Spleen (tissue), 11 donors: ENCODE measurements around the gene RAB5B. TPM values are rescaled to one million over a fixed set of nuclear protein-coding genes. Genes with fewer than 3 reads are reported as not detected.

Experiments
- DNase-seq: peaks from one replicate; pipeline ENCODE4 v3.0.0-alpha.2; 2020
- H3K27ac ChIP-seq, 8 donors: fragments of 200-600 bp; sonication (generic) in 7 of 8; 1 replicate in 4 of 8; 2 replicates in 4 of 8; pipeline versions ENCODE4 v1.5.0 to v1.8.0; 2016 to 2021; ENCODE audit warnings: inconsistent platforms in 4 of 8, mild to moderate bottlenecking in 4 of 8, moderate library complexity in 1 of 8
- H3K27me3 ChIP-seq, 7 donors: fragments of 200-600 bp; sonication (generic) in 6 of 7; replicated peaks in 1 of 7; 1 replicate in 4 of 7; 2 replicates in 3 of 7; pipeline versions ENCODE4 v1.5.0 to v1.8.0; 2016 to 2021; ENCODE audit warnings: inconsistent platforms in 3 of 7, mild to moderate bottlenecking in 1 of 7
- H3K36me3 ChIP-seq, 6 donors: fragments of 200-600 bp; sonication (generic) in 5 of 6; 1 replicate in 4 of 6; 2 replicates in 2 of 6; pipeline versions ENCODE4 v1.5.0 to v1.8.0; 2016 to 2021; ENCODE audit warnings: inconsistent platforms in 2 of 6
- H3K4me1 ChIP-seq, 6 donors: fragments of 200-600 bp; sonication (generic) in 5 of 6; 1 replicate in 3 of 6; 2 replicates in 3 of 6; pipeline versions ENCODE4 v1.5.0 to v1.8.0; 2016 to 2021; ENCODE audit warnings: inconsistent platforms in 3 of 6
- H3K4me3 ChIP-seq, 8 donors: fragments of 200-600 bp; sonication (generic) in 7 of 8; 1 replicate in 4 of 8; 2 replicates in 4 of 8; pipeline versions ENCODE4 v1.5.0 to v1.8.0; 2016 to 2021; ENCODE audit warnings: inconsistent platforms in 4 of 8, mild to moderate bottlenecking in 4 of 8, moderate library complexity in 2 of 8
- H3K9me3 ChIP-seq, 8 donors: fragments of 200-600 bp; sonication (generic) in 7 of 8; 1 replicate in 4 of 8; 2 replicates in 4 of 8; pipeline versions ENCODE4 v1.5.0 to v1.8.0; 2016 to 2021; ENCODE audit warnings: inconsistent platforms in 4 of 8
- POLR2A ChIP-seq, 3 donors: fragments of 450-650 bp; IDR thresholded peaks; one replicate each; pipeline ENCODE4 v1.5.1; 2017; ENCODE audit warnings: antibody characterized with exemption in 3 of 3, mild to moderate bottlenecking in 1 of 3
- POLR2AphosphoS5 ChIP-seq, 3 donors: sonication (generic); formaldehyde crosslinking; IDR thresholded peaks; one replicate each; pipeline ENCODE4 v1.5.1; 2017; ENCODE audit warnings: antibody characterized with exemption in 3 of 3
- WGBS, 5 donors: extraction: QIAGEN DNeasy Blood & Tissue Kit in 3 of 5; methylation state at CpG; one replicate each; pipeline versions ENCODE4 v1.1.5 to v1.1.7; 2013 to 2018; 5-methylcytosine and 5-hydroxymethylcytosine counted together
- intact Hi-C: fragments of 100-400 bp; cut with DNase I; formaldehyde crosslinking; loops from one replicate; pipeline ENCODE4 v1.15.0; 2023; ENCODE audit warnings: low total_unique reads
- polyA plus RNA-seq, 3 donors: library from polyadenylated mRNA; stranded (reverse); fragments of 200-250 nt; gene quantifications; one replicate each; pipeline ENCODE4 v1.2.1, GENCODE V29; 2013
- total RNA-seq, 7 donors: library from RNA; depleted of rRNA in 3 of 7; stranded (reverse); fragments of >200 nt in 3 of 7; fragmentation: NEBNext Ultra II Directional in 4 of 7; extraction: Animal tissue kit (Norgen Biotek cat#: 25700) in 4 of 7; gene quantifications; one replicate each; pipeline versions ENCODE4 v1.1.0 to v1.2.1, GENCODE V29; 2016 to 2021
- TF ChIP-seq, protein P1 (sequence below), 11 experiments: fragments of 200-600 bp in 7 of 11; fragments of 450-650 bp in 4 of 11; sonication (generic) in 4 of 11; IDR thresholded peaks in 8 of 11; conservative IDR thresholded peaks in 3 of 11; 1 replicate in 7 of 11; 2 replicates in 4 of 11; pipeline versions ENCODE4 v1.4.0 to v1.8.0; 2016 to 2021; ENCODE audit warnings: antibody characterized with exemption in 11 of 11, inconsistent platforms in 4 of 11, mild to moderate bottlenecking in 1 of 11
- donor health status: healthy with polysubstance abuse.
- donor health status: DM: no; HTN: no; CAD: no; lungs with moderate emphysema.
- donor health status: DM: no; HTN: no; CAD: no.
- donor health status: Bipolar disorder and iron deficiency.
- donor health status: healthy.
- donor health status: DM: no; HTN: no; CAD: no.
- donor health status: DM: yes; HTN: yes; CAD: no.

Gene RAB5B
- total and polyA plus RNA-seq, 10 donors = 30.9 to 101 (median 81.4) TPM

DNA sequence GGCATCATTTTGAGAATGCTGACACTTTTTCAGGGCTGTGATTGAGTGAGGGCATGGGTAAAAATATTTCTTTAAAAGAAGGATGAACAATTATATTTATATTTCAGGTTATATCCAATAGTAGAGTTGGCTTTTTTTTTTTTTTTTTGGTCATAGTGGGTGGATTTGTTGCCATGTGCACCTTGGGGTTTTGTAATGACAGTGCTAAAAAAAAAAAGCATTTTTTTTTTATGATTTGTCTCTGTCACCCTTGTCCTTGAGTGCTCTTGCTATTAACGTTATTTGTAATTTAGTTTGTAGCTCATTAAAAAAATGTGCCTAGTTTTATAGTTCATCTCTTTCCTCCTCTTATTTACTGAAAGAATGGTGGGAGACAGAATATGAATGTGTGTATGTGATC lies 1.4 kb upstream of the RAB5B start:
- TF ChIP-seq POLR2AphosphoS5 (IDR thresholded peaks at IDR 0.05) (no peak), POLR2A (IDR thresholded peaks at IDR 0.05) (no peak)
- TF ChIP-seq, protein P1, sequence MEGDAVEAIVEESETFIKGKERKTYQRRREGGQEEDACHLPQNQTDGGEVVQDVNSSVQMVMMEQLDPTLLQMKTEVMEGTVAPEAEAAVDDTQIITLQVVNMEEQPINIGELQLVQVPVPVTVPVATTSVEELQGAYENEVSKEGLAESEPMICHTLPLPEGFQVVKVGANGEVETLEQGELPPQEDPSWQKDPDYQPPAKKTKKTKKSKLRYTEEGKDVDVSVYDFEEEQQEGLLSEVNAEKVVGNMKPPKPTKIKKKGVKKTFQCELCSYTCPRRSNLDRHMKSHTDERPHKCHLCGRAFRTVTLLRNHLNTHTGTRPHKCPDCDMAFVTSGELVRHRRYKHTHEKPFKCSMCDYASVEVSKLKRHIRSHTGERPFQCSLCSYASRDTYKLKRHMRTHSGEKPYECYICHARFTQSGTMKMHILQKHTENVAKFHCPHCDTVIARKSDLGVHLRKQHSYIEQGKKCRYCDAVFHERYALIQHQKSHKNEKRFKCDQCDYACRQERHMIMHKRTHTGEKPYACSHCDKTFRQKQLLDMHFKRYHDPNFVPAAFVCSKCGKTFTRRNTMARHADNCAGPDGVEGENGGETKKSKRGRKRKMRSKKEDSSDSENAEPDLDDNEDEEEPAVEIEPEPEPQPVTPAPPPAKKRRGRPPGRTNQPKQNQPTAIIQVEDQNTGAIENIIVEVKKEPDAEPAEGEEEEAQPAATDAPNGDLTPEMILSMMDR (IDR thresholded peaks at IDR 0.05 in 8 of 11, conservative IDR thresholded peaks at IDR 0.05 in 3 of 11) = no peak
- WGBS, 5 donors = 18 to 45% (median 33%) methylated on average over 1 of the region's 1 CpG
- DNase-seq = no peak
- H3K4me1 ChIP-seq = peaks cover 25 to 67% (median 53%) of the 10 kb centered on the region in 6 donors
- peaks cover 0 to 54% (median 2%) of the 10 kb centered on the region in 6 donors for H3K36me3 ChIP-seq
- H3K9me3 ChIP-seq = no peaks in the 10 kb centered on the region
- H3K27me3 ChIP-seq = no peaks in the 10 kb centered on the region
- H3K4me3 ChIP-seq = peak overlapping the region in 7 of 8 donors; percentile 42 to 94 (median 75)
- peak overlapping the region; percentile 71 to 97 (median 94) for H3K27ac ChIP-seq
- intact Hi-C loops = no loop called here

DNA sequence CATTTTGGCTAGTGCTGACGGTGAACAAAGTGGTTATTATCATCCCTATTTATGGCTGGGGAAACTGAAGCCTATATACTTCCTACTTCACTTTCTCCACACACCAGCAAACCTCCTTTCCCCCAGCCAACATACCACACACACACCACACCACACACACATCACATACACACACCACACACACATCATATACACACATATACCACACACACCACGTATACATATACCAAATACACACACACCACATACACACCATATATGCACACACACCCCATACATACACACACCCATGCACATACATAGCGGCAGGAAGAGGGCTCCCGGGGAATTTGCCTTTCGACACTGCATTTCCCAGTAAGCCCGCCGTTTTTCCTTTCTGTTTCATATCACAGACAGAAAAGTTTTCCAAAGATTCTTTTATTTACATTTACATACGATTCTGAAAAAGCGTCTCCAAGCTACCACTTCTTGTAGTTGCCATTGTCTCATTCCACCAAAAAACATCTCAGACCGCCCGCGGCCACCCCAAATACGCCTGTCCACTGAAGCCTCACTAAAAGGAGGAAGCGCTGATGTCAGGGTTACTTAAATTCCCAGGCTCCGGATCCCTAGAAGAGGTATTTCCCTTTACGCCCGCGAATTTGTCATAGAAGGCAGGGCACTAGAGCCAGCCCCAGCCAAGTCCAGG lies 823 bp upstream of the RAB5B start:
- TF ChIP-seq, protein P1 (IDR thresholded peaks at IDR 0.05 in 8 of 11, conservative IDR thresholded peaks at IDR 0.05 in 3 of 11) = no peak
- TF ChIP-seq POLR2AphosphoS5 (IDR thresholded peaks at IDR 0.05) (peak in 1 of 3 donors; percentile 89), POLR2A (IDR thresholded peaks at IDR 0.05) (peak in 1 of 3 donors; percentile 86)
- WGBS, 5 donors = 0 to 2% (median 1%) methylated on average over 18 of the region's 18 CpGs
- Histone ChIP-seq H3K4me3 (peak overlapping the region; percentile 42 to 94 (median 66)), H3K4me1 (peaks cover 24 to 67% (median 52%) of the 10 kb centered on the region in 6 donors), H3K9me3 (no peaks in the 10 kb centered on the region), H3K27me3 (no peaks in the 10 kb centered on the region), H3K27ac (peak overlapping the region; percentile 71 to 97 (median 94)), H3K36me3 (peaks cover 0 to 54% (median 2%) of the 10 kb centered on the region in 6 donors)
- DNase-seq = no peak
- intact Hi-C loops = no loop called here

DNA sequence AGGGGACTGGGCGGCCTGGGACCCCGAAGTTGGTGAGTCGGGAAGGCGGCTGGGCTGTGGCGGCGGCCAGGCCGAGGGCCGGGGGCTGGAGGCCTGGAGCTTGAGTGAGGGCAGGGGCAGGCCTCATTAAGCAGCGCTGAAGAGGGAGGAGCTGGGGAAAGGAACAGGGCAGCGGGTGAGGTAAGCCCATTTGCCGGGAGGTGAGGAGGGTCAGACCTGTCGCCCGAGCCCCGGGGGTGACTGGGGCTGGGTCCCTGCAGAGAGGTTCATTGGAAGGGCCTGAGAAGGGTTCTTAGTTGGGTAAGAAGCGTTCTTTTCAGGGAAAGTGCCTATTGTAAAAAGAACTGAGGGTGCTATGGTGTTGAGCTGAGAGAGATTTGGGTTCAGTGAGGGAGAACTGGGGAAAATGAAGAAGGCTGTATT lies 441 bp downstream of the RAB5B start:
- no peaks in the 10 kb centered on the region for H3K27me3 ChIP-seq
- H3K27ac ChIP-seq = peak overlapping the region; percentile 88 to 98 (median 96)
- WGBS, 5 donors = 0 to 1% (median 1%) methylated on average over 15 of the region's 15 CpGs
- TF ChIP-seq, protein P1 (IDR thresholded peaks at IDR 0.05 in 8 of 11, conservative IDR thresholded peaks at IDR 0.05 in 3 of 11) = no peak
- TF ChIP-seq POLR2A (IDR thresholded peaks at IDR 0.05) (no peak), POLR2AphosphoS5 (IDR thresholded peaks at IDR 0.05) (no peak)
- peak overlapping the region; percentile 75 to 98 (median 84) for H3K4me3 ChIP-seq
- peaks cover 0 to 50% (median 2%) of the 10 kb centered on the region in 6 donors for H3K36me3 ChIP-seq
- H3K9me3 ChIP-seq = no peaks in the 10 kb centered on the region
- peaks cover 24 to 71% (median 55%) of the 10 kb centered on the region in 6 donors for H3K4me1 ChIP-seq
- intact Hi-C loops = no loop called here
- DNase-seq = no peak

DNA sequence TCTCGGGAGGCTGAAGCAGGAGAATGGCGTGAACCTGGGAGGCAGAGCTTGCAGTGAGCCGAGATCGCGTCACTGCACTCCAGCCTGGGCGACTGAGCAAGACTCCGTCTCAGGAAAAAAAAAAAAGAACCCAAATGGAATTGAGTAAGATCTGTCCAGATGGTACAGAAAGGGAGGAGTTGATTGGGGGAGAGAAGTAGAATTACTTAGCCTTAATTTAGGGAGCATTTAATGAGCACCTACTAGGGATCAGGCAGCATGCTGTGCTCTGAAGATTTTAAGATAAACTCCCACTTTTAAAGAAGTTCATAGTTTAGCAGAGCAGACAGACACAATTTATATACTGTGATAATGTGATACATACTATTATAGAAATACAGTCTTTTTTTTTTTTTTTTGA lies 4.5 kb downstream of the RAB5B start:
- Histone ChIP-seq H3K4me3 (no peak overlapping the region), H3K27me3 (no peaks in the 10 kb centered on the region), H3K27ac (peak overlapping the region in 2 of 8 donors; percentile 12 to 43), H3K36me3 (peaks cover 0 to 53% (median 6%) of the 10 kb centered on the region in 6 donors), H3K9me3 (no peaks in the 10 kb centered on the region), H3K4me1 (peaks cover 32 to 85% (median 65%) of the 10 kb centered on the region in 6 donors)
- TF ChIP-seq, protein P1 (IDR thresholded peaks at IDR 0.05 in 8 of 11, conservative IDR thresholded peaks at IDR 0.05 in 3 of 11) = no peak
- TF ChIP-seq POLR2AphosphoS5 (IDR thresholded peaks at IDR 0.05) (no peak), POLR2A (IDR thresholded peaks at IDR 0.05) (no peak)
- DNase-seq = no peak
- intact Hi-C loops = no loop called here
- 55 to 91% (median 68%) methylated on average over 7 of the region's 7 CpGs for WGBS, 5 donors
